H1 (cell line): ENCODE measurements around the gene TAS2R19. TPM values are rescaled to one million over a fixed set of nuclear protein-coding genes. Genes with fewer than 3 reads are reported as not detected.

ENCODE experiments used
- CTBP2 ChIP-seq: IDR thresholded peaks from 2 replicates; pipeline ENCODE4 v1.7.0; 2011; ENCODE audit warnings: borderline replicate concordance, mild to moderate bottlenecking, moderate library complexity, mixed read lengths, low read length; ENCODE audit not compliant: insufficient read depth, insufficient read length
- SIX5 ChIP-seq: IDR thresholded peaks from 2 replicates; pipeline ENCODE4 v1.6.1; 2011; ENCODE audit warnings: mild to moderate bottlenecking, low read depth, low read length
- SP1 ChIP-seq: IDR thresholded peaks from 2 replicates; pipeline ENCODE4 v1.6.1; 2011; ENCODE audit warnings: low read depth, low read length
- SUZ12 ChIP-seq: fragments of 200-600 bp; sonication (generic); IDR thresholded peaks from 2 replicates; pipeline ENCODE4 v1.6.1; 2012; ENCODE audit warnings: mild to moderate bottlenecking, inconsistent platforms, low read length, moderate library complexity, mixed read lengths
- polyA plus RNA-seq, 7 experiments: library from polyadenylated mRNA; depleted of rRNA in 3 of 7; stranded (reverse) in 5 of 7; unstranded in 2 of 7; fragments of >200 nt in 5 of 7; fragments of 200-250 nt in 2 of 7; gene quantifications; 1 replicate in 5 of 7; 2 replicates in 1 of 7; 4 replicates in 1 of 7; pipeline versions ENCODE4 v1.2.1 to v1.2.3, GENCODE V29; 2011 to 2013; ENCODE audit warnings: missing spikeins in 2 of 7, mixed read lengths in 2 of 7
- total RNA-seq: library from RNA; stranded (reverse); fragmentation: NEBNext Ultra II Directional; extraction: Animal tissue kit (Norgen Biotek cat#: 25700); gene quantifications from 2 replicates; pipeline ENCODE4 v1.2.1, GENCODE V29; 2021

Gene TAS2R19
- total and polyA plus RNA-seq, 2 of the 8 experiments (the other 6 are each of a cell fraction or from before 2014, with no cell fraction given) = 0.97 to 0.99 TPM

GRCh38 chr12:11040162-11040561 lies 17.7 kb upstream of the TAS2R19 start (continued):
- TF ChIP-seq SUZ12 = no peak
- TF ChIP-seq SIX5 = no peak
- TF ChIP-seq CTBP2 = no peak
- no peak for TF ChIP-seq SP1
